Middle frontal gyrus (tissue), 1 donor: ENCODE data around the gene PEAR1.

Source experiments
- DNase-seq: peaks from one replicate; pipeline ENCODE4 v3.0.0-alpha.2; 2015; ENCODE audit warnings: low spot score; ENCODE audit errors: extremely low spot score

Gene PEAR1

DNA sequence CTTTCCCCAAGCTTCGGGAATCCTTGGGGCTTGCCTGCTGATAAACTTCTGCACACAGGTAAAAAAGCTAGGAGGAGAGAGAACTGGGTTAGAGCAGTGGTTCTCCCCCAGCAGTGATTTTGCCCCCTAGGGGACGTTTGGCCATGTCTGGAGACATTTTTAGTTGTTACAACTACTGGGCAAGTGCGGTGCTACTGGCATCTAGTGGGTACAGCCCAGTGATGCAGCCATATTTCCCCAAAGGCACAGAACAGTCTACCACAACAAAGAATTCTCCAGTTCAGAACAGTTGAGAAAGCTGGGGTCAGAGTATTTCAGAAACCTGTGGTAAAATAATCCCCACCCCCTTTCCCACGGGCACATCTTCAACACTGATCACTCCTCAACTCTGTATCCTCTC lies 68.2 kb downstream of the PEAR1 start:
- DNase-seq, result no peak

DNA sequence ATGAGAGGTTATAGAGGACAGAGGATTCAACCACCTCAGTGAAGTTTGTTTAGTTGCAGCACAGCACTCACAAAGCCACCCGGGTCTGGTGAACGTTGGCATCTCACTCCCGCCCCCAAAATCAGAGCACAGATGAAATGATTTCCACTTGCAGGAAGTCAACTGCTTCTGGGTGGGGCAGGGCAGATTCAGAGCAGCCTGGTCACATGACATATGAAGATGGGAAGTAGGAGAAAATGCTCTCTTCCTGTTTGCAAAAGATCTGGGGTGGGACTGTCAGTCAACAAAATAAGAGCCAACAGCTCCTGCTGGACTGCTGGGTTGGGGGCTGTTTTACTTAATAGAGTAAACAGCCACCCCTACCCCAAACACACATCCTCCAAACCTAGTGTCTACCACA lies 70.1 kb downstream of the PEAR1 start:
- DNase-seq, result no peak

DNA sequence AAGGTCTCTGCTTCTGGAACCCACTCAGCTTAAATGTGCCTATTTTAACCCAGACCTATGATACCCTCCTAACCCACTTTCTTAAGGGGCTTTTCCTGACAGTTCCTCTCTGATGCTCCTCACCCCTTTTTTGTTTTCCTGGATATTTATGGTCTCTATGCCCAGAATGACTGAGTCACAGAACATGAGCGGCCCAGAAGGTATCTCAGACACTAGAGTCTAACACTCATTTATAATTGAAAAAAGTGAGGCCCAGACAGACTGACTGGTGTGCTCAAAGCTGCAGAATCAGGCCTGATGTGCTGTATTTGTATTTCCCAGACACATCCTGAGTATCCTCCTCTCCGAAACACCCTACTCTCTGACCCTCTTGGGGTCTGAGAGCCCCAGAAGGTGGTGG lies 70.9 kb downstream of the PEAR1 start:
- no peak for DNase-seq
